Ascending aorta (tissue), 2 donors: ENCODE measurements around the gene CNN2. TPM values are rescaled to one million over a fixed set of nuclear protein-coding genes. Genes with fewer than 3 reads are reported as not detected.
A peak's percentile ranks its signal among the peaks of the same experiment; 100 is the strongest.

Source experiments
- DNase-seq, 2 donors: peaks; one replicate each; pipeline ENCODE4 v3.0.0-alpha.2; 2019; ENCODE audit warnings: low spot score in 2 of 2
- H3K27ac ChIP-seq, 2 donors: fragments of 200-600 bp; sonication (generic); one replicate each; pipeline ENCODE4 v1.5.1; 2016 to 2017; ENCODE audit warnings: mild to moderate bottlenecking in 1 of 2
- H3K27me3 ChIP-seq: fragments of 200-600 bp; sonication (generic); one replicate; pipeline ENCODE4 v1.5.1; 2017
- H3K36me3 ChIP-seq, 2 donors: fragments of 200-600 bp; sonication (generic); one replicate each; pipeline ENCODE4 v1.5.1; 2016
- H3K4me1 ChIP-seq, 2 donors: fragments of 200-600 bp; sonication (generic); one replicate each; pipeline ENCODE4 v1.5.1; 2016 to 2017; ENCODE audit warnings: mild to moderate bottlenecking in 1 of 2
- H3K4me3 ChIP-seq, 2 donors: fragments of 200-600 bp; sonication (generic); one replicate each; pipeline ENCODE4 v1.5.1; 2016 to 2017; ENCODE audit warnings: mild to moderate bottlenecking in 1 of 2
- H3K9me3 ChIP-seq, 2 donors: fragments of 200-600 bp; sonication (generic); one replicate each; pipeline ENCODE4 v1.5.1; 2016
- CTCF ChIP-seq, 3 experiments: fragments of 200-600 bp in 2 of 3; fragments of 450-650 bp in 1 of 3; sonication (generic) in 2 of 3; IDR thresholded peaks; one replicate each; pipeline ENCODE4 v1.5.1; 2016 to 2019; ENCODE audit warnings: antibody characterized with exemption in 3 of 3, mild to moderate bottlenecking in 1 of 3, moderate library complexity in 1 of 3
- intact Hi-C: fragments of 100-400 bp; cut with DNase I; formaldehyde crosslinking; loops from one replicate; pipeline ENCODE4 v1.15.1; 2023
- total RNA-seq: library from RNA; depleted of rRNA; stranded (reverse); fragments of >200 nt; gene quantifications from one replicate; pipeline ENCODE4 v1.1.0, GENCODE V29; 2016

The CNN2 gene
- total RNA-seq, 1 donor from 2014 or later: 79.1 TPM

DNA sequence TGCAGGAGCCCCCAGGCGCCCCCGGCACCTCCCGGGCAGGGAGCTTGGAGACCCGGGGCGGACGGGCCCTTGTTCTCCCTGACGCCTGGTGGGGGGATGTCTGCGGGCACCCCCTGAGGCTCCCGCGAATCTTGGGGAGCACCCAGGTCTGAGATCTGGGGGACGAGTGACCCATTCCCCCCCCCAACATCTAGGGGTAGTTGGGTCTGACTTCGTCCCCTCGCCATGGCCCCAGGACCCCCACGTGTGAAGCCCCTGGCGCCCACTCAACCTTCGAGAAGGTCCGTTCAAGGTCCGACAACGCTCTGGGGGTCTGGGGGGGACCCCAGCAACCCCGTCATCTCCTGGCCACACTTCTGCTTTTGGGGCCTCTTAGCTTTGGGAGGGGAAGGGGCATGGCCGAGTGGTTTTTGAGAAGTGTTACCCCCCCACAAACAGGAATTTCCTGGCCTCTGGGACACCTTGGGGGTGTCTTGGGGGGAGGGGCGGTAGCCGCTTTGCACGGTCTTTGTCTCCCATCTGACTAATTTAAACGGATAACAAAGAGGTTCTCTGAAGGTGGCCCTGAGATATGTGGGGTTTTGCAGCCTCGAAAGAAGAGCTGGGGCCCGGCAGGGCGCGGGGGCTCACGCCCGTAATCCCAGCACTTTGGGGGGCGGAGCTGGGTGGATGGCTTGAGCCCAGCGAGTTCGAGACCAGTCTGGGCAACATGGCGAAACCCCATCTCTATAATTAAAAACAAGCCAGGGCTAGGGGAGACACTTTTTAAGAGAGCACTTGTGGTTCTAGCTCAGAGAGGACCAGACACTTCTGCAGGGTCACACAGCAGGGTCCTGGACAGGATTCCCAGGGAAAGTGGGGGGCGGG lies 608 bp downstream of the CNN2 start:
- Histone ChIP-seq H3K4me1 (peaks cover 18 to 30% of the 10 kb centered on the region in 2 donors), H3K27me3 (no peaks in the 10 kb centered on the region), H3K4me3 (peak overlapping the region; percentile 95 to 97), H3K27ac (peak overlapping the region; percentile 99 to 100), H3K9me3 (no peaks in the 10 kb centered on the region), H3K36me3 (peaks cover 18 to 21% of the 10 kb centered on the region in 2 donors)
- intact Hi-C loops: loop anchor here (2.0 to 5.0 kb wide), 4 partner anchors 14 to 242 kb away; partner anchors contain the start of genes ABCA7, ATP5F1D, CIRBP and POLR2E
- no peak for TF ChIP-seq CTCF (IDR thresholded peaks at IDR 0.05)
- DNase-seq: no peak

DNA sequence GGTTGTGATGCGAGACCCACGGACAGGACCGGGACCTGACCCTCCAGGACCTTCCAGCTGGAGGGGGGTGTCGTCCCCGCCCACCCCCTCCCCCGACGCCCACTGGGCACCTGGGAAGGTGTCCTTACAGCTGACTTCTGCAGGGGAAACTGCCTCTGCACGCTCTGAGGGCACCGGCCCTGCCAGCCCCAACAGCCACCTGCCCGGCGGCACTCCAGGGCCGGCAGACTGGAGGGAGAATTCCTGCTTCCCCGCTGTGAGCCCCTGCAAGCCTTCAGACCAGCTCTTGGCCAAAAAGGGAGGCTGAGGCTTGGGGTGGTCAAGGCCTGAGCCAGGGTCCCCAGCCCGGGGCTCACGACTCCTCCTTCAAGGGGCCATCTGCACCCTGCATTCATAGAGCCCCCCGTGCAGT lies 1.2 kb downstream of the CNN2 start:
- H3K27ac ChIP-seq: peak overlapping the region; percentile 99 to 100

DNA sequence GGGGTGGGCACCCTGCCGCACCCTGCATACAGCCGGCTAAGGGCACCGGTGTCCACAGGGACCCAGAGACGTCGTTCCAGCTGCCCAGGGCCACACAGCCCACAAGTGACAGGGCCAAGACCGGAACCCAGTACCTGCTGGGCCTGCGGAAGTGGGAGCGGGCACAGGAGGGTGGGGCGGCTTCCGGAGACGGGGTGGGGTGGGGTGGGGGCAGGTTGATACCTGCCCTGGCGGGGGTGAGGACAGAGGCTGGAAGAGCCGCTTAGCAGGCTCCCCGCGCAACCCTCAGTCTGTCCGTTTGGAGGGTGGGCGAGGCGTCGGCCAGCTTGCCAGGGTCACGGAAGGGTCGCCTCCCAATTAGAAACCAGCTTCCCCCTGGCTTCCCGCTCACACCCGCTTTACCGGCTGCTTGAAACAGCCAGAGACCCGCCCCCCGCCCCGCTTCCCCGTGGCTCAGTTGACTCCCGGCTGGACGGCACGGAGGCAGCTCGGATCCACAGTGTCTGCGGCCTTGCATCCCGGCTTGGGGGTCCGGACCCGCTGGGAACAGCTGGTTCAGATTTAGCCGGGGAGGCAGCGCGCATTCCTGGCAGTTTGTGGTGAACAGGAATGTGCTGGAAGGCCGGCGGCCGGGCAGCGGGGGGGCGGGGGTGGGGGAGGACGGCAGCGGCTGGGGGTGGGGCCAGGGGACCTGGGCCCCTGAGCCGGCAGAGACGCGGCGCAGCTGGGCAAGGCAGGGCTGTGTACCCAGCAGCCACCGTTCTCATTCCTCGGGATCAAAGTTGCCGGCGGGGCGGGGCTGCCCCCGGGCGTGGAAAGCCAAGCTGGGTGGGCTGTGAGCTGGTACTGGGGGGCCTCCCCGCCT lies 1.9 kb downstream of the CNN2 start:
- no peaks in the 10 kb centered on the region for H3K9me3 ChIP-seq
- intact Hi-C loops: loop anchor here (5.0 kb wide), 1 partner anchor 214 kb away; the partner anchor contains the start of gene ATP5F1D
- H3K27ac ChIP-seq: peak overlapping the region; percentile 99 to 100
- H3K36me3 ChIP-seq: peaks cover 31 to 34% of the 10 kb centered on the region in 2 donors
- H3K4me3 ChIP-seq: peak overlapping the region; percentile 95 to 97
- H3K27me3 ChIP-seq: no peaks in the 10 kb centered on the region
- no peak for TF ChIP-seq CTCF (IDR thresholded peaks at IDR 0.05)
- DNase-seq: peak in 1 of 2 donors; percentile 87
- H3K4me1 ChIP-seq: peaks cover 13 to 20% of the 10 kb centered on the region in 2 donors

More for the DNA sequence above, 1.2 kb downstream of the CNN2 start:
- DNase-seq: no peak
- intact Hi-C loops: loop anchor here (2.0 to 5.0 kb wide), 4 partner anchors 13 to 241 kb away; partner anchors contain the start of genes ABCA7, ATP5F1D, CIRBP and POLR2E
- H3K4me3 ChIP-seq: peak overlapping the region; percentile 95 to 97
- H3K36me3 ChIP-seq: peaks cover 25 to 27% of the 10 kb centered on the region in 2 donors
- H3K4me1 ChIP-seq: peaks cover 17 to 24% of the 10 kb centered on the region in 2 donors
- TF ChIP-seq CTCF (IDR thresholded peaks at IDR 0.05): no peak
- no peaks in the 10 kb centered on the region for H3K27me3 ChIP-seq
- no peaks in the 10 kb centered on the region for H3K9me3 ChIP-seq

GRCh38 chr19:1032264-1032867 lies 6.0 kb downstream of the CNN2 start:
- intact Hi-C loops: no loop called here

More at GRCh38 chr19:1032264-1032867, 6.0 kb downstream of the CNN2 start:
- peaks cover 56 to 59% of the 10 kb centered on the region in 2 donors for H3K36me3 ChIP-seq
- TF ChIP-seq CTCF (IDR thresholded peaks at IDR 0.05): no peak
- no peaks in the 10 kb centered on the region for H3K9me3 ChIP-seq
- no peak overlapping the region for H3K4me3 ChIP-seq
- no peaks in the 10 kb centered on the region for H3K27me3 ChIP-seq
- no peak for DNase-seq
- no peak overlapping the region for H3K27ac ChIP-seq
- H3K4me1 ChIP-seq: peaks cover 13 to 18% of the 10 kb centered on the region in 2 donors
